Astrocyte of the spinal cord (primary cell): ENCODE data around the gene KRT33A.

ENCODE experiments used
- DNase-seq: peaks from one replicate; pipeline ENCODE4 v3.0.0; 2011; ENCODE audit warnings: low read depth, low spot score
- H3K4me3 ChIP-seq: 2 replicates; pipeline ENCODE4 v1.5.1; 2011; ENCODE audit warnings: low read depth, mild to moderate bottlenecking, low read length, moderate library complexity
- in situ Hi-C: cut with HindIII; loops from 2 replicates; pipeline ENCODE4 v1.10.0; 2017; ENCODE audit warnings: low sequenced_read_pairs
- TF ChIP-seq, protein P1 (sequence below): IDR thresholded peaks from 2 replicates; pipeline ENCODE4 v1.5.1; 2012; ENCODE audit warnings: low read depth, mild to moderate bottlenecking, low read length, inconsistent platforms

Gene KRT33A

DNA sequence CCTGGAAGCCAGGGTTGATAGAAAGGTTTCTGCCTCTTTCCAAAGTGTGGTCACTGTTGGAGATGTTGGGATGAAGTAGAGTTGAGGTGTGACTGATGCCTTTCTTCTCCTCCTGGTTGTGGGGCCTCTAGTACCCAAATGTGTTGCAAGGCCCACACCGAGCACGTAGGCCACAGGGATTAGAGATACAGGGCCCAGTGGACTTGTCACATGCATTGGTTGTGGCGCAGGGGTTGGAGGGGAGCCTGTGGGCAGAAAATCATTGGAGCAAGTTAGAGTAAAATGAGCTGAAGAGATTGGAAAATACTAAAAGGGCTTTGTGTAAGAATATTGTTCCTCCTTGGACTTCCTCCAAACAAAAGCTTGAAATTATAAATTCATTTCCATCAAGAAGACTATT lies 4.6 kb downstream of the KRT33A start:
- no peak overlapping the region for H3K4me3 ChIP-seq
- in situ Hi-C loops: no loop called here
- DNase-seq: no peak
- TF ChIP-seq, protein P1, sequence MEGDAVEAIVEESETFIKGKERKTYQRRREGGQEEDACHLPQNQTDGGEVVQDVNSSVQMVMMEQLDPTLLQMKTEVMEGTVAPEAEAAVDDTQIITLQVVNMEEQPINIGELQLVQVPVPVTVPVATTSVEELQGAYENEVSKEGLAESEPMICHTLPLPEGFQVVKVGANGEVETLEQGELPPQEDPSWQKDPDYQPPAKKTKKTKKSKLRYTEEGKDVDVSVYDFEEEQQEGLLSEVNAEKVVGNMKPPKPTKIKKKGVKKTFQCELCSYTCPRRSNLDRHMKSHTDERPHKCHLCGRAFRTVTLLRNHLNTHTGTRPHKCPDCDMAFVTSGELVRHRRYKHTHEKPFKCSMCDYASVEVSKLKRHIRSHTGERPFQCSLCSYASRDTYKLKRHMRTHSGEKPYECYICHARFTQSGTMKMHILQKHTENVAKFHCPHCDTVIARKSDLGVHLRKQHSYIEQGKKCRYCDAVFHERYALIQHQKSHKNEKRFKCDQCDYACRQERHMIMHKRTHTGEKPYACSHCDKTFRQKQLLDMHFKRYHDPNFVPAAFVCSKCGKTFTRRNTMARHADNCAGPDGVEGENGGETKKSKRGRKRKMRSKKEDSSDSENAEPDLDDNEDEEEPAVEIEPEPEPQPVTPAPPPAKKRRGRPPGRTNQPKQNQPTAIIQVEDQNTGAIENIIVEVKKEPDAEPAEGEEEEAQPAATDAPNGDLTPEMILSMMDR: no peak

DNA sequence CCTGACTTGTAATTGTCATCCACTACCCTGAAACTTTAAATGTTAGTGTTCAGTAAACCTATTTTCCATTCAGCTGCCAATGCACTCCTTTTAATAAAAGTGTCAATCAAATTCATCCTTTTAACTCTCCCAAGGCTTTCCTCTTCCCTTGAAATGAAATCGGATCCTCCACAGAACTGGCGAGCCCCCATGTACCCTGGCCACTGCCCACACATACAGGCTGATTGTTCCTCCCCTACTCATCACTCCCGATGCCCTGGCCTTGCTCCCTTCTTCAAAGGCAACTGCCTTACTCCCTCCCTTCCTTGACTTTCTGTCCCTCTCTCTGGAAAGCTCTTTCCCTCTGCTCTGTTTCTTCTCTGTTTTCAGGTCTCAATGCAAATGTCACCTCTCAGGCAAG lies 7.6 kb downstream of the KRT33A start:
- in situ Hi-C loops: no loop called here
- no peak for DNase-seq
- TF ChIP-seq, protein P1: no peak
- no peak overlapping the region for H3K4me3 ChIP-seq

DNA sequence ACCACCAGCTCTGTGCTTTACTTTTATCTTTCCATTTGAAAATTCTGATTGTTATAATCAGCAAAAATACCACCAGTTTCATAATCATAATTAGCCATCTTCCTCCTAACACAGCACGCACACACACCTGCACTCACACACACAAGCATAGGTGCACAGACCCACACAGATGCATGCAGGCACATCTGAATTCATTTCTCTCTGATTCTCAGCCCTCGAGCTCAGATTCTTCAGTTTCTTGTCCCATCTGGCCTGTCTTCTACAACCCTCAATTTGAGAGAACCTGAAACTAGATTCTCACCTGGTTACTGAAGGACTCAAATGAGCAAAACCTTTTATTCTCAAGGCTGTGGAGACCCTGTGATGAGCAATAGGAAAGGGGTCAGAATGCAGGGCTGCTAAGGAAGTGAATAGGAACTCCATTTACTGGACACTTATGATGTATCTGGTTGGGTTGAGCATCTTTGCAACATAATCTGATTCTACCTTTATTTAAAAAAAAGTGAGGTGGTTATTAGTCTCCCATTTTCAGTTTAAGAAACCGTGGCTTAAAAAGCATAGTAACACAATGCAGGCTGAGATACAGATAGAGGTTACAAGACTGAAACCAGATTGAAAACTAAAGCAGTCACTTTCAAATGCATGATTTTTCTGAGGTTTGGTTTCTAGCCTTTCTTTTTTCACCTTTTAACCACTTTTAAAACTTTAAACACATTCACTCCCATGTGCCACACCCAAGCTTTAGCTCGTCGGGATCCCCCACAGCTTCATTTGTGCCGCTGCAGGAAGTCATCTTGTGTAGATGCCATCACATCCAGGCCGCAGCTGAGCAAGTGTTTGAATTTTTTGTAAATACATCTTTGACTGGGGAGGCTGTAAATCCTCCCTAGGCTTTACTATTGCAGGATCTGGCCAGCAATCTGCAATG lies 9.4 kb downstream of the KRT33A start:
- in situ Hi-C loops: no loop called here
- DNase-seq: no peak
- TF ChIP-seq, protein P1: no peak
- H3K4me3 ChIP-seq: no peak overlapping the region

DNA sequence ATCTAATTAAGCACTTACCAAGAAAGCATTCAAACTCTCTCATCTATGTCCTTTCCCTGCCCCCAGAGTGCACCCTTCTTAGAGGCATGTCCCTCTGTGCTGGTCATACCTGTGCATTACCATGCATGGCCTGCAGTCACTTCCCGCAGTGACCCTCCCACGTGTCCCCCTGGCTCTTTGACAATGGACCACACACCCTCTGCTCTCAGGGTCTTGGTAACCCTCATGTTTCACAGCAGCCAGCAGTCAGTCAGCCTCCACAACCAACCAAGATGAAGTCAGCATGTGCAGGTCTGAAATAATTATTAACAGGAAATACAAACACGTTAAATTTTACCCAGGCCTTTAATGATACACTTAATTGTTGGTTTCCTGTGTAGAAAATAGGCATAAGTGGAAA lies 10.1 kb downstream of the KRT33A start:
- DNase-seq: no peak
- in situ Hi-C loops: no loop called here
- TF ChIP-seq, protein P1: no peak
- no peak overlapping the region for H3K4me3 ChIP-seq

DNA sequence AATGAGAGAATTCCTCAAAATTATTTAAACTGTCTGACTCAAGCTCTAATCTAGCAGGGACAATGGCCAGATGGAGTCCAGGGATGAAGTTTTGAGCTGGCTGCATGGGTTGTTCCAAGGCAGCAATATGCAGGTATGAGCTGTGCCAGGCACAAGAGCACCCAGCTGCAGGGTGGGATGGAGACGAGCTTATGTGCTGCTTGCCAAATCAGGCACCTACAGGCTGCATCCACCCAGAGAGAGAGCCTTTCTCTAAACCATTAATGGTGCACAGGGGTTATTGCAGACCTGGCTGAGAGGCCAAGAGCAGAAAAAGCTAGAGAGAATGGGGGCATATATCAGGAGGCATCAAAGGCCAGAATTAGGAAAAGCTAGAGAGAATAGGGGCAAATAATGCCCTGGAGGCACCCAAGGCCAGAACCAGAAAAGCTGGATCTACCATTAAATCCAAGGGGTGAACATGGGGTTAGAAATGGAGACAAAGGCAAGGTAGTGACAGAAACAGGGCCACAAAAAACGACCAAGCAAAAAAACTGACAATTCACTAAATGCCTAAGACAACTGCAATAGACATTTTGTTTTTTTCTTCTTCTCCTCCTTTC lies 11.0 kb downstream of the KRT33A start:
- in situ Hi-C loops: no loop called here
- TF ChIP-seq, protein P1: no peak
- H3K4me3 ChIP-seq: no peak overlapping the region
- DNase-seq: no peak

DNA sequence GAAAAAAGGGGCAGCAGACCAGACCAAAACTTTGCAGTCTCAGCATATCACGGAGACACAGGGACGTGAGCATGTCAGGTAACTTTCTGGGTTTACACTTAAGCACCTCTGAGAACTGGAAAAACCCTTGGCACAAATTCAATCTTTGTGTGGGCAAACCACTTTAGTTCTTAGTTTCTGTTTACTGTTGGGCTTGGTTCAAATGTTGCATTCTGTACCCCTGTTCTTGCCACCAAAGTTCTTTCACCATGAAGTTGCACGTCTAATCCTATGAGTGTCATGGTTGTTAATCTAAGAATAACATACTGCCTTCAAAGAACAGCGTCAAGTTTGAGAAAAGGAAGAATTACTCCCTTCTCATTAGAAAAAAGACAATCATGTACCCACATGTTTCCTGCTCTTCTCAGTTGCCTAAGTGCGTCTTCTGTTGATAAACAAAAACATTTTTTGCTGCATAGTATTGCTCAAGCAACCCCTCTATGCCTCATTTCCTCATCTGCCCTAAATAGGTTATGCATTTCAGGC lies 11.6 kb downstream of the KRT33A start:
- no peak for DNase-seq

More for the DNA sequence above, 11.6 kb downstream of the KRT33A start:
- TF ChIP-seq, protein P1: no peak
- H3K4me3 ChIP-seq: no peak overlapping the region
- in situ Hi-C loops: no loop called here
